A549 (cell line): Measurements from ENCODE around the gene ATXN10. TPM values are rescaled to one million over a fixed set of nuclear protein-coding genes. Genes with fewer than 3 reads are reported as not detected.

Experiments
- ATAC-seq, 2 experiments: fragments of 200-7000 bp in 1 of 2; fragments of >200 bp in 1 of 2; cut with Nextera tagmentation in 1 of 2; cut with Tn5 transposase in 1 of 2; 3 replicates each; pipeline versions ENCODE4 v1.8.0 to v1.9.1; 2018 to 2020; ENCODE audit warnings: mild to moderate bottlenecking in 1 of 2, moderate library complexity in 1 of 2
- CTCF ChIA-PET: fragments of 300-600 bp; sonication (Branson Sonifier 250); formaldehyde crosslinking; extraction: SDS; loops from one replicate; lab custom pipeline; 2021; ENCODE audit warnings: antibody characterized with exemption, inconsistent platforms; lab: Yijun Ruan, JAX
- POLR2A ChIA-PET: fragments of 350-600 bp; formaldehyde crosslinking; extraction: SDS; loops from one replicate; lab custom pipeline; 2021; ENCODE audit warnings: antibody characterized with exemption, inconsistent platforms; lab: Yijun Ruan, JAX
- DNase-seq, 2 experiments: peaks; one replicate each; pipeline versions ENCODE4 v3.0.0 to v3.0.0-alpha.2; 2011 to 2016; ENCODE audit warnings: low read depth in 1 of 2, low spot score in 1 of 2
- FAIRE-seq: peaks from 2 replicates; lab custom pipeline; 2011; peaks lifted over from hg19 to GRCh38; lab: Jason Lieb, UNC
- H3K27ac ChIP-seq, 2 experiments: fragments of >200 bp; sonication (Bioruptor Twin); formaldehyde crosslinking; 3 replicates each; pipeline ENCODE4 v1.5.1; 2016 to 2017
- H3K4me1 ChIP-seq: fragments of >200 bp; sonication (Bioruptor Twin); formaldehyde crosslinking; 3 replicates; pipeline ENCODE4 v1.6.1; 2016
- H3K4me2 ChIP-seq: fragments of >200 bp; sonication (Bioruptor Twin); formaldehyde crosslinking; 3 replicates; pipeline ENCODE4 v1.6.1; 2016
- H3K4me3 ChIP-seq: fragments of >200 bp; sonication (Bioruptor Twin); formaldehyde crosslinking; 3 replicates; pipeline ENCODE4 v1.5.1; 2016
- H3K9me3 ChIP-seq: fragments of >200 bp; sonication (Bioruptor Twin); formaldehyde crosslinking; 3 replicates; pipeline ENCODE4 v1.6.1; 2016
- CTCF ChIP-seq: fragments of >200 bp; sonication (Bioruptor Twin); formaldehyde crosslinking; IDR thresholded peaks from 3 replicates; pipeline ENCODE4 v1.5.1; 2016
- EHF ChIP-seq: fragments of 250-450 bp; sonication (Bioruptor Pico); IDR thresholded peaks from 2 replicates; pipeline ENCODE4 v1.5.0; 2020; ENCODE audit warnings: mild to moderate bottlenecking
- EHMT2 ChIP-seq: fragments of 200-600 bp; sonication (generic); IDR thresholded peaks from 2 replicates; pipeline ENCODE4 v1.6.1; 2016; ENCODE audit warnings: antibody characterized with exemption, low read depth, mild to moderate bottlenecking, moderate library complexity
- EP300 ChIP-seq, 2 experiments: fragments of >200 bp; sonication (Bioruptor Twin); formaldehyde crosslinking; IDR thresholded peaks; 2 replicates in 1 of 2; 3 replicates in 1 of 2; pipeline ENCODE4 v1.6.1; 2016 to 2017
- FOXS1 ChIP-seq: fragments of 250-450 bp; sonication (Bioruptor Pico); IDR thresholded peaks from 2 replicates; pipeline ENCODE4 v1.5.0; 2020; ENCODE audit warnings: mild to moderate bottlenecking, moderate library complexity
- HEYL ChIP-seq: fragments of 250-450 bp; sonication (Bioruptor Pico); IDR thresholded peaks from 2 replicates; pipeline ENCODE4 v1.8.0; 2021; ENCODE audit warnings: mild to moderate bottlenecking, moderate library complexity
- HOXA7 ChIP-seq: fragments of 250-450 bp; sonication (Bioruptor Pico); IDR thresholded peaks from 2 replicates; pipeline ENCODE4 v1.5.0; 2020; ENCODE audit warnings: mild to moderate bottlenecking, moderate library complexity
- HOXB13 ChIP-seq: fragments of 250-450 bp; sonication (Bioruptor Pico); IDR thresholded peaks from 2 replicates; pipeline ENCODE4 v1.5.0; 2020; ENCODE audit warnings: low read depth, mild to moderate bottlenecking, moderate library complexity
- KDM1A ChIP-seq: fragments of 200-600 bp; sonication (generic); IDR thresholded peaks from 2 replicates; pipeline ENCODE4 v1.6.1; 2016; ENCODE audit warnings: low read depth, mild to moderate bottlenecking
- KDM5A ChIP-seq: fragments of 200-600 bp; sonication (generic); IDR thresholded peaks from 2 replicates; pipeline ENCODE4 v1.6.1; 2016; ENCODE audit warnings: antibody characterized with exemption, mild to moderate bottlenecking
- MAX ChIP-seq: IDR thresholded peaks from 2 replicates; pipeline ENCODE4 v1.6.1; 2012
- NR3C1 ChIP-seq: fragments of >200 bp; sonication (Bioruptor Twin); formaldehyde crosslinking; IDR thresholded peaks from 3 replicates; pipeline ENCODE4 v1.6.1; 2017
- PBX3 ChIP-seq: IDR thresholded peaks from 2 replicates; pipeline ENCODE4 v1.6.1; 2012
- POLR2A ChIP-seq: IDR thresholded peaks from 2 replicates; pipeline ENCODE4 v1.6.1; 2012; ENCODE audit warnings: mild to moderate bottlenecking, low read length
- RAD21 ChIP-seq, 2 experiments: fragments of >200 bp in 1 of 2; sonication (Bioruptor Twin) in 1 of 2; formaldehyde crosslinking in 1 of 2; IDR thresholded peaks in 1 of 2; conservative IDR thresholded peaks in 1 of 2; 2 replicates in 1 of 2; 3 replicates in 1 of 2; pipeline ENCODE4 v1.6.1; 2012 to 2018; ENCODE audit warnings: inconsistent platforms in 1 of 2
- RNF2 ChIP-seq: fragments of 200-600 bp; sonication (generic); IDR thresholded peaks from 2 replicates; pipeline ENCODE4 v1.6.1; 2016; ENCODE audit warnings: low read depth, mild to moderate bottlenecking, antibody characterized with exemption, moderate library complexity, borderline replicate concordance
- TP53 ChIP-seq: fragments of 250-450 bp; sonication (Bioruptor Pico); IDR thresholded peaks from 2 replicates; pipeline ENCODE4 v1.5.0; 2021; ENCODE audit warnings: mild to moderate bottlenecking, moderate library complexity
- ZFP36 ChIP-seq: fragments of 450-650 bp; IDR thresholded peaks from 2 replicates; pipeline ENCODE4 v1.6.1; 2014; ENCODE audit warnings: borderline replicate concordance; ENCODE audit not compliant: partially characterized antibody
- ZNF302 ChIP-seq: fragments of 250-450 bp; sonication (Bioruptor Pico); IDR thresholded peaks from 2 replicates; pipeline ENCODE4 v1.9.0; 2021; ENCODE audit warnings: inconsistent platforms, mild to moderate bottlenecking, moderate library complexity
- WGBS: methylation state at CpG from one replicate; pipeline ENCODE4 v1.1.6; 2017; ENCODE audit errors: missing lambda C conversion rate; 5-methylcytosine and 5-hydroxymethylcytosine counted together
- polyA plus RNA-seq, 4 experiments: library from polyadenylated mRNA; depleted of rRNA in 3 of 4; stranded (reverse); fragments of >200 nt; fragmentation: RNase III in 1 of 4; extraction: RNeasy Plus Mini Kit Qiagen cat#74134 plus additional on column Dnase treatment in 1 of 4; gene quantifications; 2 replicates in 3 of 4; 3 replicates in 1 of 4; pipeline ENCODE4 v1.2.3, GENCODE V29; 2011 to 2017
- TF ChIP-seq, protein P1 (sequence below): fragments of 250-450 bp; sonication (Bioruptor Pico); IDR thresholded peaks from 2 replicates; pipeline ENCODE4 v1.5.0; 2021; ENCODE audit warnings: mild to moderate bottlenecking, moderate library complexity, borderline replicate concordance
- TF ChIP-seq, protein P2 (sequence below): fragments of >200 bp; sonication (Bioruptor Twin); formaldehyde crosslinking; IDR thresholded peaks from 2 replicates; pipeline ENCODE4 v1.6.1; 2016
- TF ChIP-seq, protein P3 (sequence below): fragments of 450-650 bp; IDR thresholded peaks from 2 replicates; pipeline ENCODE4 v1.6.1; 2014; ENCODE audit warnings: antibody characterized with exemption

The ATXN10 gene
- polyA plus RNA-seq, 2 of the 4 experiments (the other 2 are of a cell fraction), result 126 to 281 TPM

DNA sequence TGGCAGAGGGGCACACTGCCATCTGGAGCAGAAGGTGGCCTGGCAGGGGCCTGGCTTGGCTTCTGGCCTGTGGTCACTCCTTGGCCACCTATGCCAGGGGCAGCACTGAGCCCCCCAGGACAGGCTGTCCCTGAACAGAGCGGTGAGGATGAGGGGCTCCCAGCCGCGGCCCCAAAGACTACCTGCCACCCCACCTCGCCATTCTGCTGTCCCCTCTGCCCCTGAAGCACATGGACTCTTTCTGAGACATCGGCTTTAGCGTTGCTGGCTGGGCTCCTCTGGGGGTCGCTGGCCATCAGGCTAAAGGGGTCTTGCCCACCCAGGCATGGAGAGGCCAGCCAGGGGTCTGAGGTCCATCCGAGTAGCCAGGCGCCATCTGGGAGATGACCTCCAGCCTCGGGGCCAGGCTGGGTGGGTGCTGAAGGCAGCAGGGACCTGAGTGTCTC, 217.5 kb downstream of the ATXN10 start:
- Histone ChIP-seq H3K9me3 (no peaks in the 10 kb centered on the region), H3K4me2 (no peak overlapping the region), H3K27ac (no peak overlapping the region), H3K4me3 (no peak overlapping the region), H3K4me1 (0 out of 3 replicates have a peak, but pooled peaks cover 8% of the 10 kb centered on the region)
- ChIA-PET POLR2A (no interaction called here), CTCF (no interaction called here)
- DNase-seq (no peak), FAIRE-seq (no peak), ATAC-seq (no peak)
- 100% methylated on average over 3 of the region's 10 CpGs for WGBS
- TF ChIP-seq, protein P1, sequence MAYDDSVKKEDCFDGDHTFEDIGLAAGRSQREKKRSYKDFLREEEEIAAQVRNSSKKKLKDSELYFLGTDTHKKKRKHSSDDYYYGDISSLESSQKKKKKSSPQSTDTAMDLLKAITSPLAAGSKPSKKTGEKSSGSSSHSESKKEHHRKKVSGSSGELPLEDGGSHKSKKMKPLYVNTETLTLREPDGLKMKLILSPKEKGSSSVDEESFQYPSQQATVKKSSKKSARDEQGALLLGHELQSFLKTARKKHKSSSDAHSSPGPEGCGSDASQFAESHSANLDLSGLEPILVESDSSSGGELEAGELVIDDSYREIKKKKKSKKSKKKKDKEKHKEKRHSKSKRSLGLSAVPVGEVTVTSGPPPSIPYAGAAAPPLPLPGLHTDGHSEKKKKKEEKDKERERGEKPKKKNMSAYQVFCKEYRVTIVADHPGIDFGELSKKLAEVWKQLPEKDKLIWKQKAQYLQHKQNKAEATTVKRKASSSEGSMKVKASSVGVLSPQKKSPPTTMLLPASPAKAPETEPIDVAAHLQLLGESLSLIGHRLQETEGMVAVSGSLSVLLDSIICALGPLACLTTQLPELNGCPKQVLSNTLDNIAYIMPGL, result no peak
- TF ChIP-seq TP53 (no peak), NR3C1 (no peak), EHMT2 (no peak), KDM5A (no peak), POLR2A (no peak)
- TF ChIP-seq, protein P2, sequence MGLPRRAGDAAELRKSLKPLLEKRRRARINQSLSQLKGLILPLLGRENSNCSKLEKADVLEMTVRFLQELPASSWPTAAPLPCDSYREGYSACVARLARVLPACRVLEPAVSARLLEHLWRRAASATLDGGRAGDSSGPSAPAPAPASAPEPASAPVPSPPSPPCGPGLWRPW, result no peak

- WGBS, result 91% methylated on average over 31 of the region's 56 CpGs
- ATAC-seq, result no peak
- H3K27ac ChIP-seq, result no peak overlapping the region
- TF ChIP-seq RNF2, result no peak
- TF ChIP-seq RAD21 (conservative IDR thresholded peaks at IDR 0.05 in 1 of 2, IDR thresholded peaks at IDR 0.05 in 1 of 2), result no peak
- TF ChIP-seq, protein P2, result no peak
- TF ChIP-seq HOXB13 (CRISPR knock-in tag), result no peak
- no peak for TF ChIP-seq TP53
- no peak for TF ChIP-seq FOXS1 (CRISPR knock-in tag)
- no peak for TF ChIP-seq MAX
- TF ChIP-seq, protein P3, sequence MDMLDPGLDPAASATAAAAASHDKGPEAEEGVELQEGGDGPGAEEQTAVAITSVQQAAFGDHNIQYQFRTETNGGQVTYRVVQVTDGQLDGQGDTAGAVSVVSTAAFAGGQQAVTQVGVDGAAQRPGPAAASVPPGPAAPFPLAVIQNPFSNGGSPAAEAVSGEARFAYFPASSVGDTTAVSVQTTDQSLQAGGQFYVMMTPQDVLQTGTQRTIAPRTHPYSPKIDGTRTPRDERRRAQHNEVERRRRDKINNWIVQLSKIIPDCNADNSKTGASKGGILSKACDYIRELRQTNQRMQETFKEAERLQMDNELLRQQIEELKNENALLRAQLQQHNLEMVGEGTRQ, result no peak
- no peak for TF ChIP-seq HOXA7 (CRISPR knock-in tag)
- TF ChIP-seq KDM1A, result no peak
- no peak for TF ChIP-seq EHF (CRISPR knock-in tag)
- TF ChIP-seq ZFP36, result no peak
- TF ChIP-seq HEYL, result no peak
- TF ChIP-seq EP300 (IDR thresholded peaks at IDR 0.05), result no peak
- no peak for TF ChIP-seq CTCF
- TF ChIP-seq PBX3, result no peak
- TF ChIP-seq ZNF302, result no peak
- TF ChIP-seq NR3C1, result no peak
- no peak for FAIRE-seq
- H3K4me3 ChIP-seq, result no peak overlapping the region
- 0 out of 3 replicates have a peak, but pooled peaks cover 8% of the 10 kb centered on the region for H3K4me1 ChIP-seq
- H3K9me3 ChIP-seq, result no peaks in the 10 kb centered on the region
- ChIA-PET CTCF (no interaction called here), POLR2A (no interaction called here)
- no peak overlapping the region for H3K4me2 ChIP-seq
- DNase-seq, result no peak
Observed at GRCh38 chr22:45889539-45890350, 218.1 kb downstream of the ATXN10 start.
